Prostate gland (tissue), 2 donors: ENCODE results near the gene PCDHGA11.

Source experiments
- CTCF ChIP-seq, 4 experiments: fragments of 200-600 bp in 2 of 4; fragments of 450-650 bp in 2 of 4; sonication (generic) in 2 of 4; IDR thresholded peaks; 1 replicate in 3 of 4; 2 replicates in 1 of 4; pipeline ENCODE4 v1.5.1; 2016 to 2019; ENCODE audit warnings: antibody characterized with exemption in 4 of 4, mild to moderate bottlenecking in 2 of 4, moderate library complexity in 2 of 4
- POLR2A ChIP-seq: fragments of 450-650 bp; IDR thresholded peaks from one replicate; pipeline ENCODE4 v1.6.1; 2016; ENCODE audit warnings: antibody characterized with exemption, mild to moderate bottlenecking
- POLR2AphosphoS5 ChIP-seq: sonication (generic); formaldehyde crosslinking; IDR thresholded peaks from one replicate; pipeline ENCODE4 v1.6.1; 2017; ENCODE audit warnings: antibody characterized with exemption

- TF ChIP-seq POLR2A (no peak), CTCF (IDR thresholded peaks at IDR 0.05) (no peak), POLR2AphosphoS5 (no peak)
Measured at GRCh38 chr5:141398608-141399007, 22.2 kb upstream of the PCDHGA11 start.
